ENCODE measurements around the gene TENM4.

The TENM4 gene

GRCh38 chr11:79082907-79083306 lies 357.9 kb downstream of the TENM4 start:
- TF ChIP-seq ZNF274 (IDR thresholded peaks at IDR 0.05; ENCODE audit: low read depth, low read length): no peak
- no peak overlapping the region for H3K4me3 ChIP-seq (ENCODE audit: low read length)

- H3K4me3 ChIP-seq (ENCODE audit: low read length): no peak overlapping the region
- no peak for TF ChIP-seq ZNF274 (IDR thresholded peaks at IDR 0.05; ENCODE audit: low read depth, low read length)
Observed at GRCh38 chr11:79082280-79082679, 358.6 kb downstream of the TENM4 start.

GRCh38 chr11:79081471-79082031 lies 359.3 kb downstream of the TENM4 start:
- H3K4me3 ChIP-seq (ENCODE audit: low read length): no peak overlapping the region
- TF ChIP-seq ZNF274 (IDR thresholded peaks at IDR 0.05; ENCODE audit: low read depth, low read length): no peak

- no peak overlapping the region for H3K4me3 ChIP-seq (ENCODE audit: low read length)
- no peak for TF ChIP-seq ZNF274 (IDR thresholded peaks at IDR 0.05; ENCODE audit: low read depth, low read length)
Observed at GRCh38 chr11:79080551-79080950, 360.3 kb downstream of the TENM4 start.

GRCh38 chr11:79078999-79079398 lies 361.8 kb downstream of the TENM4 start:
- H3K4me3 ChIP-seq (ENCODE audit: low read length): no peak overlapping the region
- TF ChIP-seq ZNF274 (IDR thresholded peaks at IDR 0.05; ENCODE audit: low read depth, low read length): no peak

GRCh38 chr11:79078456-79078855 lies 362.4 kb downstream of the TENM4 start:
- TF ChIP-seq ZNF274 (IDR thresholded peaks at IDR 0.05; ENCODE audit: low read depth, low read length): no peak
- H3K4me3 ChIP-seq (ENCODE audit: low read length): no peak overlapping the region

GRCh38 chr11:79077702-79078330 lies 363.0 kb downstream of the TENM4 start:
- no peak for TF ChIP-seq ZNF274 (IDR thresholded peaks at IDR 0.05; ENCODE audit: low read depth, low read length)
- H3K4me3 ChIP-seq (ENCODE audit: low read length): no peak overlapping the region

- TF ChIP-seq ZNF274 (IDR thresholded peaks at IDR 0.05; ENCODE audit: low read depth, low read length): no peak
Observed at GRCh38 chr11:79076526-79077115, 364.2 kb downstream of the TENM4 start.

GRCh38 chr11:79074547-79074946 lies 366.3 kb downstream of the TENM4 start:
- no peak for TF ChIP-seq ZNF274 (IDR thresholded peaks at IDR 0.05; ENCODE audit: low read depth, low read length)
- H3K4me3 ChIP-seq (ENCODE audit: low read length): no peak overlapping the region

More at GRCh38 chr11:79076526-79077115, 364.2 kb downstream of the TENM4 start:
- H3K4me3 ChIP-seq (ENCODE audit: low read length): no peak overlapping the region

- no peak for TF ChIP-seq ZNF274 (IDR thresholded peaks at IDR 0.05; ENCODE audit: low read depth, low read length)
- H3K4me3 ChIP-seq (ENCODE audit: low read length): no peak overlapping the region
Observed at GRCh38 chr11:79071190-79071589, 369.6 kb downstream of the TENM4 start.

GRCh38 chr11:79070518-79070917 lies 370.3 kb downstream of the TENM4 start:
- no peak overlapping the region for H3K4me3 ChIP-seq (ENCODE audit: low read length)
- TF ChIP-seq ZNF274 (IDR thresholded peaks at IDR 0.05; ENCODE audit: low read depth, low read length): no peak

GRCh38 chr11:79069504-79069903 lies 371.3 kb downstream of the TENM4 start:
- TF ChIP-seq ZNF274 (IDR thresholded peaks at IDR 0.05; ENCODE audit: low read depth, low read length): no peak

GRCh38 chr11:79068356-79068755 lies 372.5 kb downstream of the TENM4 start:
- no peak for TF ChIP-seq ZNF274 (IDR thresholded peaks at IDR 0.05; ENCODE audit: low read depth, low read length)

More at GRCh38 chr11:79069504-79069903, 371.3 kb downstream of the TENM4 start:
- no peak overlapping the region for H3K4me3 ChIP-seq (ENCODE audit: low read length)

GRCh38 chr11:79067352-79067679 lies 373.5 kb downstream of the TENM4 start:
- H3K4me3 ChIP-seq (ENCODE audit: low read length): no peak overlapping the region
- TF ChIP-seq ZNF274 (IDR thresholded peaks at IDR 0.05; ENCODE audit: low read depth, low read length): no peak

More at GRCh38 chr11:79068356-79068755, 372.5 kb downstream of the TENM4 start:
- H3K4me3 ChIP-seq (ENCODE audit: low read length): no peak overlapping the region
